HG03558 (cell line): Measurements from ENCODE around the gene TNNC2.
A peak's percentile ranks its signal among the peaks of the same experiment; 100 is the strongest.
"Not testable (repeated sequence)": the region's sequence is repeated elsewhere in the genome, so short reads cannot be mapped to it uniquely, and the experiment has no call there.

Experiments
- ATAC-seq: cut with Tn5 transposase; IDR thresholded peaks from one replicate; pipeline ENCODE4 v1.9.1; 2021; ENCODE audit warnings: moderate number of reproducible peaks; ENCODE audit not compliant: unreplicated experiment; ENCODE audit errors: extremely low read depth

The TNNC2 gene

GRCh38 chr20:45823949-45824835, 2.9 kb downstream of the TNNC2 start:
- no peak for ATAC-seq

- no peak for ATAC-seq
Observed at GRCh38 chr20:45822857-45823256, 4.3 kb downstream of the TNNC2 start.

GRCh38 chr20:45821947-45822346, 5.2 kb downstream of the TNNC2 start:
- no peak for ATAC-seq

- ATAC-seq = no peak
Observed at GRCh38 chr20:45819466-45819865, 7.6 kb downstream of the TNNC2 start.

GRCh38 chr20:45818239-45818638, 8.9 kb downstream of the TNNC2 start:
- no peak for ATAC-seq

- ATAC-seq = no peak
Observed at GRCh38 chr20:45817376-45818194, 9.5 kb downstream of the TNNC2 start.

- no peak for ATAC-seq
Observed at GRCh38 chr20:45816951-45817350, 10.2 kb downstream of the TNNC2 start.

GRCh38 chr20:45814314-45814713, 12.8 kb downstream of the TNNC2 start:
- no peak for ATAC-seq

- no peak for ATAC-seq
Observed at GRCh38 chr20:45813489-45813888, 13.6 kb downstream of the TNNC2 start.

GRCh38 chr20:45813006-45813340, 14.1 kb downstream of the TNNC2 start:
- no peak for ATAC-seq

- peak; percentile 96 for ATAC-seq
Observed at GRCh38 chr20:45812157-45813005, 14.7 kb downstream of the TNNC2 start, which contains the start of gene UBE2C. TSS of gene UBE2C (plus strand) at chr20:45812644. CDS start at chr20:45812696, 52 bp downstream.

GRCh38 chr20:45810191-45810970, 16.7 kb downstream of the TNNC2 start:
- ATAC-seq = no peak

GRCh38 chr20:45801851-45802250, 25.3 kb downstream of the TNNC2 start:
- ATAC-seq = no peak

- no peak for ATAC-seq
Observed at GRCh38 chr20:45798935-45799642, 28.0 kb downstream of the TNNC2 start.

- ATAC-seq = not testable (repeated sequence)
Observed at GRCh38 chr20:45797955-45798354, 29.2 kb downstream of the TNNC2 start.

- not testable (repeated sequence) for ATAC-seq
Observed at GRCh38 chr20:45797510-45797909, 29.6 kb downstream of the TNNC2 start.

- ATAC-seq = no peak
Observed at GRCh38 chr20:45796337-45797065, 30.6 kb downstream of the TNNC2 start.
